Parathyroid adenoma (tissue), 2 donors: ENCODE data around the gene ZAR1.

ENCODE experiments used
- H2AFZ ChIP-seq: fragments of 300-600 bp; sonication (generic); one replicate; pipeline ENCODE4 v1.7.0; 2017; ENCODE audit warnings: antibody characterized with exemption, mild to moderate bottlenecking
- H3K27ac ChIP-seq: fragments of 300-600 bp; sonication (generic); one replicate; pipeline ENCODE4 v1.7.0; 2017
- H3K27me3 ChIP-seq: fragments of 300-600 bp; sonication (generic); one replicate; pipeline ENCODE4 v1.7.0; 2017; ENCODE audit warnings: low read length; ENCODE audit not compliant: control insufficient read depth, insufficient read depth
- H3K36me3 ChIP-seq: fragments of 300-600 bp; sonication (generic); one replicate; pipeline ENCODE4 v1.7.0; 2017; ENCODE audit warnings: low read length; ENCODE audit not compliant: control insufficient read depth, insufficient read depth
- H3K4me1 ChIP-seq: fragments of 300-600 bp; sonication (generic); one replicate; pipeline ENCODE4 v1.7.0; 2017; ENCODE audit warnings: control low read depth
- H3K4me2 ChIP-seq: fragments of 300-600 bp; sonication (generic); one replicate; pipeline ENCODE4 v1.7.0; 2017; ENCODE audit warnings: low read length
- H3K4me3 ChIP-seq: fragments of 300-600 bp; sonication (generic); one replicate; pipeline ENCODE4 v1.7.0; 2017; ENCODE audit warnings: low read depth, low read length
- H3K79me2 ChIP-seq: fragments of 300-600 bp; sonication (generic); one replicate; pipeline ENCODE4 v1.7.0; 2017; ENCODE audit warnings: control low read depth
- H3K9ac ChIP-seq: fragments of 300-600 bp; sonication (generic); one replicate; pipeline ENCODE4 v1.7.0; 2017; ENCODE audit warnings: mild to moderate bottlenecking
- H3K9me3 ChIP-seq: fragments of 300-600 bp; sonication (generic); one replicate; pipeline ENCODE4 v1.7.0; 2017; ENCODE audit warnings: low read length; ENCODE audit not compliant: control insufficient read depth
- CTCF ChIP-seq: fragments of 300-600 bp; sonication (generic); IDR thresholded peaks from one replicate; pipeline ENCODE4 v1.7.0; 2017; ENCODE audit warnings: antibody characterized with exemption, mild to moderate bottlenecking
- donor health status: primary hyperparathyroidism.

Gene ZAR1

DNA sequence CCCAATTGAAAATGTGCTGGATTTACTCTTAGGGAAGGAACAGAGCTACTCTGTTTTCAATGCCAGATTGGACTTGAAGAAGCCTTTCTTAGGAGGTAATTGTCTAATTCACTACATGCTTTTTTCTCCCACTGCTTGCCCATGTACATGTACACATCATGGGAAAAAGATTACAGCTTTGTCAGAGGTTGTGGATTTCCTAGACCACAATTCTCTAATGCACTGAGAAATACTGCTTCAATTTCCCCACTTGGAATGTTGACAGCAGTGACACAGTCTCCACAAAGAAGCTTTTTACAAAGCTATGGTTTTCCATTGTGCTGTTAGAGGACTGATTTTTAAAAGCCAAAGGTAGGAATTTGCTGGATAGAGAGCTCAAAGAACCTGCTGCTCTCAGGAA, 19.5 kb downstream of the ZAR1 start:
- Histone ChIP-seq H3K4me3 (no peak overlapping the region), H3K9ac (no peak overlapping the region), H3K9me3 (no peaks in the 10 kb centered on the region), H3K4me2 (no peak overlapping the region), H3K4me1 (no peaks in the 10 kb centered on the region), H3K36me3 (no peaks in the 10 kb centered on the region), H2AFZ (no peak overlapping the region), H3K27me3 (no peaks in the 10 kb centered on the region), H3K27ac (no peak overlapping the region), H3K79me2 (no peaks in the 10 kb centered on the region)
- TF ChIP-seq CTCF: no peak

DNA sequence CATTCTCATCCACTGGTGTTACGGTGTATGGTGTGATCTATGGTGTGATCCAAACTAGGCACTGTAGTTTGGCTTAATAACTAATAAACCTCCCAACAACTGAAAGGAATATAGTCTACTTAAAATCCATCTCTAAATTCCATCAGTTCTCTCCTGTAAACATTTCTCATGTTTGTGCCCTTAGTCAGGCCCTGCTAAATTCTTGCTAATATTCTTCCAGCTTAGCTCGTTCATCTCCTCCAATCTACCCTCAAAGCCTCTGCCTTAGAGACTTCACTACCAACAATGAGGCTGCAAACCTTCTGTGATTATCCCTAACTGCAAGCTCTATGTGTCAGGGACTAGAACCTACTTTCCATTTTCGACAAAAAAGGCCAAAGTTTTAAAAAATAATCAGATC, 28.1 kb downstream of the ZAR1 start:
- TF ChIP-seq CTCF: no peak
- H3K36me3 ChIP-seq: peaks cover 2% of the 10 kb centered on the region
- no peaks in the 10 kb centered on the region for H3K9me3 ChIP-seq

GRCh38 chr4:48526406-48526805, 36.4 kb downstream of the ZAR1 start:
- no peak for TF ChIP-seq CTCF
- Histone ChIP-seq H3K9ac (no peak overlapping the region), H3K9me3 (no peaks in the 10 kb centered on the region), H3K4me1 (no peaks in the 10 kb centered on the region), H2AFZ (no peak overlapping the region), H3K36me3 (no peaks in the 10 kb centered on the region), H3K4me3 (no peak overlapping the region), H3K27me3 (no peaks in the 10 kb centered on the region), H3K79me2 (no peaks in the 10 kb centered on the region), H3K4me2 (no peak overlapping the region), H3K27ac (no peak overlapping the region)

More for the DNA sequence above, 28.1 kb downstream of the ZAR1 start:
- H3K4me3 ChIP-seq: no peak overlapping the region
- no peaks in the 10 kb centered on the region for H3K4me1 ChIP-seq
- H3K4me2 ChIP-seq: no peak overlapping the region
- H3K9ac ChIP-seq: no peak overlapping the region
- no peaks in the 10 kb centered on the region for H3K27me3 ChIP-seq
- no peak overlapping the region for H2AFZ ChIP-seq
- no peak overlapping the region for H3K27ac ChIP-seq
- H3K79me2 ChIP-seq: no peaks in the 10 kb centered on the region

- Histone ChIP-seq H3K4me3 (no peak overlapping the region), H3K36me3 (no peaks in the 10 kb centered on the region), H3K4me1 (no peaks in the 10 kb centered on the region), H3K4me2 (no peak overlapping the region), H2AFZ (no peak overlapping the region), H3K9ac (no peak overlapping the region), H3K9me3 (no peaks in the 10 kb centered on the region), H3K79me2 (no peaks in the 10 kb centered on the region), H3K27me3 (no peaks in the 10 kb centered on the region), H3K27ac (no peak overlapping the region)
- TF ChIP-seq CTCF: no peak
These were observed 48.3 kb downstream of the ZAR1 start for GRCh38 chr4:48538358-48538757.

- H3K36me3 ChIP-seq: no peaks in the 10 kb centered on the region
- H3K27ac ChIP-seq: no peak overlapping the region
- no peak overlapping the region for H3K4me3 ChIP-seq
- no peaks in the 10 kb centered on the region for H3K27me3 ChIP-seq
- H3K4me1 ChIP-seq: no peaks in the 10 kb centered on the region
- H3K9ac ChIP-seq: no peak overlapping the region
- no peaks in the 10 kb centered on the region for H3K79me2 ChIP-seq
- no peak for TF ChIP-seq CTCF
- no peak overlapping the region for H2AFZ ChIP-seq
- H3K9me3 ChIP-seq: no peaks in the 10 kb centered on the region
- H3K4me2 ChIP-seq: no peak overlapping the region
These were observed 49.5 kb downstream of the ZAR1 start for GRCh38 chr4:48539597-48539996.
